ENCODE data around the gene ZW10. TPM values are rescaled to one million over a fixed set of nuclear protein-coding genes. Genes with fewer than 3 reads are reported as not detected.

ZW10 gene
- polyA plus RNA-seq, 1 donor from 2014 or later, result 20.8 TPM

- TF ChIP-seq REST (IDR thresholded peaks at IDR 0.05; ENCODE audit: borderline replicate concordance) (no peak), POLR2AphosphoS5 (IDR thresholded peaks at IDR 0.05) (no peak), EP300 (conservative IDR thresholded peaks at IDR 0.05; ENCODE audit: poor library complexity, severe bottlenecking) (no peak), EZH2 (IDR thresholded peaks at IDR 0.05; ENCODE audit: borderline replicate concordance, insufficient read depth, low read length, poor library complexity, severe bottlenecking) (no peak), RAD21 (conservative IDR thresholded peaks at IDR 0.05) (no peak), CTCF (IDR thresholded peaks at IDR 0.05; ENCODE audit: poor library complexity, severe bottlenecking) (no peak), MXI1 (conservative IDR thresholded peaks at IDR 0.05; ENCODE audit: poor library complexity, severe bottlenecking) (no peak), SMC3 (conservative IDR thresholded peaks at IDR 0.05; ENCODE audit: poor library complexity) (no peak), TAF1 (IDR thresholded peaks at IDR 0.05; ENCODE audit: low read depth) (no peak)
- H3K4me3 ChIP-seq (ENCODE audit: low read length), result no peak overlapping the region
- H3F3A ChIP-seq (ENCODE audit: insufficient read depth, low read length, poor library complexity, severe bottlenecking), result no peaks in the 10 kb centered on the region
- H3K9me3 ChIP-seq (ENCODE audit: low read length), result no peaks in the 10 kb centered on the region
- no peaks in the 10 kb centered on the region for H3K36me3 ChIP-seq (ENCODE audit: insufficient read depth, low read length)
- H3K9me2 ChIP-seq (ENCODE audit: insufficient read depth, low read length), result no peaks in the 10 kb centered on the region
- no peak overlapping the region for H3K27ac ChIP-seq (ENCODE audit: low read length)
- H3K4me2 ChIP-seq (ENCODE audit: low read length), result no peak overlapping the region
- no peaks in the 10 kb centered on the region for H3K79me2 ChIP-seq (replicated peaks; ENCODE audit: insufficient read depth, low read length)
- H3K9ac ChIP-seq (ENCODE audit: low read length), result no peak overlapping the region
- H3K27me3 ChIP-seq (ENCODE audit: insufficient read depth, low read depth, low read length), result no peaks in the 10 kb centered on the region
- no peak overlapping the region for H2AFZ ChIP-seq (ENCODE audit: low read depth, low read length)
- no peaks in the 10 kb centered on the region for H4K20me1 ChIP-seq (ENCODE audit: insufficient read depth)
Observed at GRCh38 chr11:113723787-113724186, 49.7 kb downstream of the ZW10 start.

DNA sequence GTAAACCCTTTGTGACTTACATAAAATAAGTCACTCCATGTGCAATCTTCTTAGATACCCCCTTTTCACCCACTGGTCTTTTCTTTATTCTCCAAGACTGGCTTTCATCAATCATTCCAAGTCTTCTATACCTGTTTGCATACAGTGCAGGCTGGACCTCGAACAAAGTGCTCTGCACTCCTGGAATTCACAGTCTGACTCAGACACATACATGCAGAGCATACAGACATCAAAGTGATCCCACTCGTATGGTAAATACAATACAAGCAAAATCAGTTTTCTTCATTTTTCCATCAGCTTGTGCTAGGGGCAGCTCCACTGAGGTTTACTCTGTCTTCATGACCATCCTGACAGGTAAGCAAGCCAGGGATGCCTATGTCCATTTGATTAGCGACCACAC is 50.6 kb downstream of the ZW10 start:
- Histone ChIP-seq H3K9ac (ENCODE audit: low read length) (no peak overlapping the region), H4K20me1 (ENCODE audit: insufficient read depth) (no peaks in the 10 kb centered on the region), H3K4me2 (ENCODE audit: low read length) (no peak overlapping the region), H3F3A (ENCODE audit: insufficient read depth, low read length, poor library complexity, severe bottlenecking) (no peaks in the 10 kb centered on the region), H3K9me2 (ENCODE audit: insufficient read depth, low read length) (no peaks in the 10 kb centered on the region), H3K27me3 (ENCODE audit: insufficient read depth, low read depth, low read length) (no peaks in the 10 kb centered on the region), H3K79me2 (replicated peaks; ENCODE audit: insufficient read depth, low read length) (no peaks in the 10 kb centered on the region), H3K27ac (ENCODE audit: low read length) (no peak overlapping the region), H3K4me3 (ENCODE audit: low read length) (no peak overlapping the region), H3K9me3 (ENCODE audit: low read length) (no peaks in the 10 kb centered on the region), H2AFZ (ENCODE audit: low read depth, low read length) (no peak overlapping the region), H3K36me3 (ENCODE audit: insufficient read depth, low read length) (no peaks in the 10 kb centered on the region)
- TF ChIP-seq REST (IDR thresholded peaks at IDR 0.05; ENCODE audit: borderline replicate concordance) (no peak), POLR2AphosphoS5 (IDR thresholded peaks at IDR 0.05) (no peak), MXI1 (conservative IDR thresholded peaks at IDR 0.05; ENCODE audit: poor library complexity, severe bottlenecking) (no peak), TAF1 (IDR thresholded peaks at IDR 0.05; ENCODE audit: low read depth) (no peak), EP300 (conservative IDR thresholded peaks at IDR 0.05; ENCODE audit: poor library complexity, severe bottlenecking) (no peak), EZH2 (IDR thresholded peaks at IDR 0.05; ENCODE audit: borderline replicate concordance, insufficient read depth, low read length, poor library complexity, severe bottlenecking) (no peak), RAD21 (conservative IDR thresholded peaks at IDR 0.05) (no peak), SMC3 (conservative IDR thresholded peaks at IDR 0.05; ENCODE audit: poor library complexity) (no peak)
